Activated naive CD4-positive, alpha-beta T cell treated with anti-CD3 and anti-CD28 coated beads for 36 hours (primary cell): ENCODE measurements around the gene CDIPT. TPM values are rescaled to one million over a fixed set of nuclear protein-coding genes. Genes with fewer than 3 reads are reported as not detected.

Experiments
- CTCF ChIA-PET: fragments of 350-600 bp; sonication (Branson Sonifier 250); formaldehyde crosslinking; loops from one replicate; lab custom pipeline; 2021; ENCODE audit warnings: antibody characterized with exemption; lab: Charles Lee
- DNase-seq: peaks from one replicate; pipeline ENCODE4 v3.0.0-alpha.2; 2020
- H3K27ac Mint-ChIP-seq: one replicate; pipeline ENCODE4 v1.8.0; 2021; ENCODE audit warnings: mild to moderate bottlenecking, mixed read lengths
- H3K27me3 Mint-ChIP-seq: one replicate; pipeline ENCODE4 v1.8.0; 2021; ENCODE audit warnings: low read depth, mixed read lengths
- H3K36me3 Mint-ChIP-seq: one replicate; pipeline ENCODE4 v1.8.0; 2021; ENCODE audit warnings: low read depth, mixed read lengths
- H3K4me1 Mint-ChIP-seq: one replicate; pipeline ENCODE4 v1.8.0; 2021; ENCODE audit warnings: low read depth, mixed read lengths
- H3K4me3 Mint-ChIP-seq: one replicate; pipeline ENCODE4 v1.8.0; 2021; ENCODE audit warnings: mild to moderate bottlenecking, moderate library complexity, mixed read lengths
- H3K9me3 Mint-ChIP-seq: one replicate; pipeline ENCODE4 v1.8.0; 2021; ENCODE audit warnings: mixed read lengths
- intact Hi-C: fragments of 100-400 bp; cut with micrococcal nuclease; formaldehyde crosslinking; loops from one replicate; pipeline ENCODE4 v1.15.1; 2023
- total RNA-seq, 2 experiments: library from RNA; stranded (reverse); gene quantifications; one replicate each; pipeline ENCODE4 v1.2.3, GENCODE V29; 2021

Gene CDIPT
- total RNA-seq, 2 experiments from 2014 or later: 29.0 to 31.0 TPM

DNA sequence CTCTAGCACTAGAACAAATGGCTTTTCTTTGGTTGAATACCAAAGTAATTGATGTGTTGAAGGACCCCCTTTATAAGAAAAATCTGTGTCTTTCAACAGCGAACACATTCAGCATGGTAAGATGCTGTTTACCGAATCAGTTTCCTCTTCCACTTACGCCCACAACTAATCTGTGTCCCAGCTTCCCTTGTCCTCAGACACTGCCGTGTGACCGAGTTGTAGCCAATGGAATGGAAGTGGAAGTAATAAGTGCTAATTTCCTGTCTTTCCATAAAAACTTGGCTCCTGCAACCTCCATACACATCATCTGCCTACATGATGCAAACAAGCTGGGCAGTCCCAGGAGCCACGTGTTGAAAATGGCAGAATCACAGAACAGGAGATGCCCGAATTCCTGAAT, 10.4 kb downstream of the CDIPT start:
- DNase-seq: no peak
- H3K27ac Mint-ChIP-seq: no peak overlapping the region
- peaks cover 5% of the 10 kb centered on the region for H3K4me1 Mint-ChIP-seq
- H3K36me3 Mint-ChIP-seq: no peaks in the 10 kb centered on the region
- no peaks in the 10 kb centered on the region for H3K9me3 Mint-ChIP-seq
- CTCF ChIA-PET: interaction anchor here (0.5 kb wide), 1 partner anchor 108 kb away, joined by 3 read pairs; no protein-coding TSS in a partner anchor
- no peaks in the 10 kb centered on the region for H3K27me3 Mint-ChIP-seq
- intact Hi-C loops: no loop called here
- no peak overlapping the region for H3K4me3 Mint-ChIP-seq

DNA sequence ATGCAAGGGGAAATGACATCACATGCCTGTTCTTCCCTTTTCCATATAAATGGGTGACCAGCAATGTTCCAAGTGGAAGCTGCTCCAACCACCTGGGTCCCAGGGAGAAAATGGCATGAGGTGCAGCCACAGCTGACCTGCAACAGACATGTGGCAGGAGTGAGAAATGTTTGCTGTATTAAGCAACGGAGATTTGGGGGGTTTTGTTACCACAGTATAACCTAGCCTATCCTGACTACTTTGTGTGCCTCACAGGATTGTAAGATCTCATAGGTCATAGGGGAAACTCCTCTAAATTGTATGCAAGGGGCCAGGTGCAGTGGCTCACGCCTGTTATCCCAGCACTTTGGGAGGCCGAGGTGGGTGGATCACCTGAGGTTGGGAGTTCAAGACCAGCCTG, 12.0 kb downstream of the CDIPT start:
- CTCF ChIA-PET: no interaction called here
- Mint-ChIP-seq H3K27ac (peak overlapping the region; percentile 37), H3K36me3 (peaks cover 3% of the 10 kb centered on the region), H3K4me3 (no peak overlapping the region), H3K27me3 (no peaks in the 10 kb centered on the region), H3K4me1 (peaks cover 5% of the 10 kb centered on the region), H3K9me3 (no peaks in the 10 kb centered on the region)
- DNase-seq: no peak
- intact Hi-C loops: no loop called here

DNA sequence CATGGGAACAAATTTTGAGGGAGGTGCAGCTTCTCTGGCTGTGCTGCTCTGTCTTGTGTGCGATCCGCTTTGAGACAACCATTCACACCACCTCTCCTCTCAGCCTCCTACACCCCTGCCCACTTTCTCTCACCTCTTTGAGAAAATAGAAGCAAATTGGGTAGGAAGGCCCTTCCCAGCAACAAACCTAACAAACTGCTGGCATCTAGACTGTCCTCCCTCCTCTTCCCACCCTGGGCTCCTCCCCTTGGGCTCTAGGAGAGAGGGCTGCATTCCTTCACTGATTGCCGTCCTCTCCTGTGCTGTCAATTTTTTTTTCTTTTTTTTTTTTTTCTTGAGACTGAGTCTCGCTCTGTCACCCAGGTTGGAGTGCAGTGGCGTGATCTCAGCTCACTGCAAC, 13.5 kb downstream of the CDIPT start:
- H3K4me1 Mint-ChIP-seq: peaks cover 5% of the 10 kb centered on the region
- peaks cover 3% of the 10 kb centered on the region for H3K36me3 Mint-ChIP-seq
- H3K9me3 Mint-ChIP-seq: no peaks in the 10 kb centered on the region
- intact Hi-C loops: no loop called here
- CTCF ChIA-PET: interaction anchor here (0.6 to 5.0 kb wide), 17 partner anchors 10 to 711 kb away, joined by 3 to 92 read pairs (median 7); partner anchors contain the start of genes MVP and PAGR1
- no peaks in the 10 kb centered on the region for H3K27me3 Mint-ChIP-seq
- DNase-seq: no peak
- H3K27ac Mint-ChIP-seq: no peak overlapping the region
- no peak overlapping the region for H3K4me3 Mint-ChIP-seq

DNA sequence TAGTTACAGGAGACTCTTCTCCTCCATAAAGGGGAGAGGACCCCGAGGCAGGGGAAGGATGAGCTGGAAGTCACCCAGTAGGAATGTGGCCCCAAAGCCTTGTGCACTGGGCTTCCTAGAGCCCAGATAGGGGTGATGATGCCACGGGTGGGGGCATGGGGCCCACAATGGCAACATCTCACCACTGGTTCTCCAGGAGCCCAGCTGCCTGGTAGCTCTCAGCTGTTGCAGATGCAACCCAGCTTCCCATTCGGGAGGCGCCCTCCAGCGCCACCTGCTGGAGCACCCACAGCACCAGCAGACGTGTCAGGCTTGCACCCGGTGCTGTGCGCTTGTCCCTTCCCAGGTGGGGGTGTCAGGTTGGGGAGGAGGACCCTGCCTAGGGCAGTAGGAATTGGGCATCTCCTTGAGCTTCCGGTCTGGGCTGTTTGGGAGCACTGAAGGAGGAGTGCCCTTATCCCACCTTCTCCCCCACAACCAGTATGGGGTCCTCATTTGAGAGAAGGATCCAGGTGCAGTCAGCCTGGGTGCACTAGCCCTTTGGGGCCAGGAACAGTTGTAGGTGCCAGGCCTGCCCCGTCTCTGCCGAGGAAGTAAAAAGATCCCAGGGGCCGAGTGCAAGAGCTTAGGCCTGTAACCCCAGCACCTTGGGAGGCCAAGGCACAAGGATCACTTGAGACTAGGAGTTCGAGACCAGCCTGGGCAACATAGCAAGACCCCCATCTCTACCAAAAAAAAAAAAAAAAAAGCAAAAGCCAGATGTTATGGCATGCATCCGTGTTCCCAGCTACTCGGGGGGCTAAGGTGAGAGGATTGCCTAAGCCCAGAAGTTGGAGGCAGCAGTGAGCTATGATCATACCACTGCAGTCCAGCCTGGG, 14.4 kb downstream of the CDIPT start:
- H3K4me3 Mint-ChIP-seq: no peak overlapping the region
- H3K27me3 Mint-ChIP-seq: no peaks in the 10 kb centered on the region
- H3K4me1 Mint-ChIP-seq: peaks cover 5% of the 10 kb centered on the region
- intact Hi-C loops: loop anchor here (1.0 kb wide), 4 partner anchors 21 to 148 kb away; partner anchors contain the start of gene PAGR1
- peaks cover 5% of the 10 kb centered on the region for H3K36me3 Mint-ChIP-seq
- H3K9me3 Mint-ChIP-seq: no peaks in the 10 kb centered on the region
- no peak overlapping the region for H3K27ac Mint-ChIP-seq
- CTCF ChIA-PET: interaction anchor here (0.6 to 5.0 kb wide), 47 partner anchors 7 to 712 kb away, joined by 3 to 92 read pairs (median 4); partner anchors contain the start of genes CDIPT, KCTD13, KIF22 and MAZ
- peak; percentile 91 for DNase-seq

DNA sequence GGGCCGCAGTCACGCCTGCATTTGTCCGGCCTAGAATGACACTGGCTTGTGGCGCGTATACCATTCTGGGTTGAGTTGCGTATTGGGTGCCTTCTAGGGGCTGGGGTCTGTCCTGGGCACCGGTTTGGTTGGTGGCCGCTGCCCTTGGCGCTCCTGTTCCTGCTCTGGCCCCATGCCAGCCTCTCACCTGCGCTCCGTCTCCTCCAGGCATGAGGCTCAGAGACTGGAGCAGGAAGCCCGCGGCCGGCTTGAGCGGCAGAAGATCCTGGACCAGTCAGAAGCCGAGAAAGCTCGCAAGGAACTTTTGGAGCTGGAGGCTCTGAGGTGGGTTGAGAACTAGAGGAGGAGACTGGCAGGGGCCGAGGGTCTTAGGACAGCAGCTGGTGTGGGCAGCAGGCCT, 17.4 kb downstream of the CDIPT start:
- Mint-ChIP-seq H3K36me3 (peaks cover 5% of the 10 kb centered on the region), H3K4me3 (no peak overlapping the region), H3K27me3 (no peaks in the 10 kb centered on the region), H3K4me1 (peaks cover 6% of the 10 kb centered on the region), H3K27ac (no peak overlapping the region), H3K9me3 (no peaks in the 10 kb centered on the region)
- DNase-seq: no peak
- CTCF ChIA-PET: interaction anchor here (0.6 to 5.0 kb wide), 6 partner anchors 10 to 209 kb away, joined by 3 to 77 read pairs (median 8); no protein-coding TSS in a partner anchor
- intact Hi-C loops: no loop called here

DNA sequence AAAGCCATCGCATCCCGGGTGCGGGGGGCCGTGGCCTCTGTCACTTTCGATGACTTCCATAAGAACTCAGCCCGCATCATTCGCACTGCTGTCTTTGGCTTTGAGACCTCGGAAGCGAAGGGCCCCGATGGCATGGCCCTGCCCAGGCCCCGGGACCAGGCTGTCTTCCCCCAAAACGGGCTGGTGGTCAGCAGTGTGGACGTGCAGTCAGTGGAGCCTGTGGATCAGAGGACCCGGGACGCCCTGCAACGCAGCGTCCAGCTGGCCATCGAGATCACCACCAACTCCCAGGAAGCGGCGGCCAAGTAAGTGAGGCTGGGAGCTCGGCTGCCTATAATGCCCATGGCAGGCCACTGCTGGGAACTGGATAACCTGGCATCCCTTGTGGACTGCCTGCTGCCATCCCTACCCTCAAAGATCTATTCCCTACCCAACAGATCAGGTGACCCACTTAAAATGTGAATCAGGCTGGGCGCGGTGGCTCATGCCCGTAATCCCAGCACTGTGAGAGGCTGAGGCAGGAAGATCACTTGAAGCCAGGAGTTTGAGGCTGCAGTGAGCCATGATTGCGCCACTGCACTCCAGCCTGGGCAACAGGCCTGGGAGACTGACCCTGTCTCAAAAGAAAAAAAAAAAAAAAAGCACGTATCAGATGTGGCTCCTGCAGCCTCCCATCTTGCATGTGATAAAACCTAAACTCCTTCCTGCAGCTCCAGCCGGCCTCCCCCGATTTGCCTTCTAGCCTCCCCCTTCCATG, 18.3 kb downstream of the CDIPT start:
- H3K4me3 Mint-ChIP-seq: no peak overlapping the region
- CTCF ChIA-PET: interaction anchor here (0.5 to 1.5 kb wide), 6 partner anchors 11 to 1405 kb away, joined by 3 to 6 read pairs (median 4); no protein-coding TSS in a partner anchor
- H3K27ac Mint-ChIP-seq: no peak overlapping the region
- peaks cover 8% of the 10 kb centered on the region for H3K36me3 Mint-ChIP-seq
- DNase-seq: no peak
- no peaks in the 10 kb centered on the region for H3K27me3 Mint-ChIP-seq
- H3K4me1 Mint-ChIP-seq: peaks cover 6% of the 10 kb centered on the region
- intact Hi-C loops: no loop called here
- no peaks in the 10 kb centered on the region for H3K9me3 Mint-ChIP-seq

DNA sequence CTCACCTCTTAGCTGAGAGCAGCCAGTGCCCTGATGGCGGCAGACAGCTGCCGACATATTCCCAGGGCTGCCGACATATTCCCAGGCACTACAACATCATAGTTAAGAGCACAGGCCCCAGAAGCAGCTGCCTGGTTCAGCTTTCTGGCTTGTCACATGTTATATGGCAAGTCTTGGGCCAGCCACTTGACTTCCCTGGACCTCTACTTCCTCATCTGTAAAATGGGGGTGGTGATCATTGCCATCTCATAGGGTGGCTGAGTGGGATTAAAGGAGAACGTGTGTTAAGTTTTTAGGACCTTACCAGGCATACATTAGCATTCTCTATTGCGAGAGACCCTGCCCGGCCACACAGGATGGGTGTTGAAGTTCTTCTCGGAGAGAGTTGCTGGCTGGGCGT, 19.1 kb downstream of the CDIPT start:
- CTCF ChIA-PET: interaction anchor here (0.5 to 0.9 kb wide), 3 partner anchors 14 to 1406 kb away, joined by 3 to 6 read pairs (median 3); no protein-coding TSS in a partner anchor
- no peak overlapping the region for H3K27ac Mint-ChIP-seq
- intact Hi-C loops: no loop called here
- no peaks in the 10 kb centered on the region for H3K27me3 Mint-ChIP-seq
- no peak overlapping the region for H3K4me3 Mint-ChIP-seq
- peaks cover 8% of the 10 kb centered on the region for H3K36me3 Mint-ChIP-seq
- H3K4me1 Mint-ChIP-seq: peaks cover 6% of the 10 kb centered on the region
- no peaks in the 10 kb centered on the region for H3K9me3 Mint-ChIP-seq
- DNase-seq: no peak

DNA sequence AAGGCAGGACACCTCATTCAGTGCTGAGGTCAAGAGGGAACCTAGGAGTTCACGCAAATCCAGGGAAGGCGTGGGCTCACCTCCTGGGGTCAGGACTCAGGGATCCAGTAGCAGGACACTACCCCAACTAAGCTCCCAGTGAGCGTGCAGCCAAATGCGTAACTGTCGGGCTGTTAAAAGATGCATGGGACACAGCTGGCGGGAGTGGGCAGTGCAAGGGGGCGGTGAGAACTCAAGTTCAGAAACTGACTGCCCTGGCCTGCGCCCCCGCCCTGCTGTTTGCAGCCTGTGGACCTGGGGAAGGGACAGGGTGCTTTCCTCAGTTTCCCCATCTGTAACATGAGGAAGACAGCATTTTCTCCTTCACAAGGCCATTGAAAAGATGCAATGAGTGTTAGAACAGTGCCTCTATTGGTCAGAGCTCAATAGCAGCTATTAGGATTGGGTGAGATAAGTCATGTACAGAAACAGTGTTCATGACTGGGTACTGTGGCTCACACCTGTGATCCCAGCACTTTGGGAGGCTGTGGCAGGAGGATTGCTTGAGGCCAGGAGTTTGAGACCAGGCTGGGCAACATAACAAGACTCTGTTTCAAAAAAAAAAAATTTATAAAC, 20.2 kb downstream of the CDIPT start:
- CTCF ChIA-PET: interaction anchor here (0.8 to 1.1 kb wide), 4 partner anchors 13 to 142 kb away, joined by 3 to 5 read pairs (median 3); partner anchors contain the start of gene PAGR1
- Mint-ChIP-seq H3K27ac (peak overlapping the region; percentile 41), H3K9me3 (no peaks in the 10 kb centered on the region), H3K4me3 (no peak overlapping the region), H3K36me3 (peaks cover 8% of the 10 kb centered on the region), H3K27me3 (no peaks in the 10 kb centered on the region), H3K4me1 (peaks cover 2% of the 10 kb centered on the region)
- no peak for DNase-seq
- intact Hi-C loops: no loop called here

DNA sequence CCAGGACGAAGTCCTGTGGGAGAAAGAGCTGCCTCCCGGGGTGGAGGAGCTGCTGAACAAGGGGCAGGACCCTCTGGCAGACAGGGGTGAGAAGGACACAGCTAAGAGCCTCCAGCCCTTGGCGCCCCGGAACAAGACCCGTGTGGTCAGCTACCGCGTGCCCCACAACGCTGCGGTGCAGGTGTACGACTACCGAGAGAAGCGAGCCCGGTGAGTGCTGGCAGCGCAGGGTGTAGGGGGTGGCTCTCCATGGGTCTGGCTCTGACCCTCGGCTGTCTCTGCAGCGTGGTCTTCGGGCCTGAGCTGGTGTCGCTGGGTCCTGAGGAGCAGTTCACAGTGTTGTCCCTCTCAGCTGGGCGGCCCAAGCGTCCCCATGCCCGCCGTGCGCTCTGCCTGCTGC, 21.4 kb downstream of the CDIPT start:
- H3K27ac Mint-ChIP-seq: no peak overlapping the region
- CTCF ChIA-PET: interaction anchor here (0.7 kb wide), 1 partner anchor 12 kb away, joined by 3 read pairs; no protein-coding TSS in a partner anchor
- no peak for DNase-seq
- intact Hi-C loops: no loop called here
- no peaks in the 10 kb centered on the region for H3K9me3 Mint-ChIP-seq
- peaks cover 7% of the 10 kb centered on the region for H3K36me3 Mint-ChIP-seq
- no peaks in the 10 kb centered on the region for H3K27me3 Mint-ChIP-seq
- peaks cover 2% of the 10 kb centered on the region for H3K4me1 Mint-ChIP-seq
- H3K4me3 Mint-ChIP-seq: no peak overlapping the region

DNA sequence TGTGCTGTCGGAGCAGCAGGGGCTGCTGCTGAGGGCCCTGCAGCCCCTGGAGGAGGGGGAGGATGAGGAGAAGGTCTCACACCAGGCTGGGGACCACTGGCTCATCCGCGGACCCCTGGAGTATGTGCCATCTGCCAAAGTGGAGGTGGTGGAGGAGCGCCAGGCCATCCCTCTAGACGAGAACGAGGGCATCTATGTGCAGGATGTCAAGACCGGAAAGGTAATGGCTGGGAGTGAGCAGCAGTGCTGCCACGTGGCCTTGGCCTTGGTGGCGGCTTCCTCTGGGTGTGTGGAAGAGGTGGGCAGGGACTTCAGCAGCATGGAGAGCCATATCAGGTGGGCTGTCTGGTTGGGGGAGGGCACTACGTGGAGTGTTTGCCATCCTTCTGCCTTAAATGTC, 22.8 kb downstream of the CDIPT start:
- Mint-ChIP-seq H3K27me3 (no peaks in the 10 kb centered on the region), H3K9me3 (no peaks in the 10 kb centered on the region), H3K4me1 (peaks cover 2% of the 10 kb centered on the region), H3K27ac (peak overlapping the region; percentile 46), H3K36me3 (peaks cover 12% of the 10 kb centered on the region), H3K4me3 (no peak overlapping the region)
- intact Hi-C loops: no loop called here
- CTCF ChIA-PET: interaction anchor here (2.6 kb wide), 1 partner anchor 8 kb away, joined by 11 read pairs; no protein-coding TSS in a partner anchor
- DNase-seq: no peak

DNA sequence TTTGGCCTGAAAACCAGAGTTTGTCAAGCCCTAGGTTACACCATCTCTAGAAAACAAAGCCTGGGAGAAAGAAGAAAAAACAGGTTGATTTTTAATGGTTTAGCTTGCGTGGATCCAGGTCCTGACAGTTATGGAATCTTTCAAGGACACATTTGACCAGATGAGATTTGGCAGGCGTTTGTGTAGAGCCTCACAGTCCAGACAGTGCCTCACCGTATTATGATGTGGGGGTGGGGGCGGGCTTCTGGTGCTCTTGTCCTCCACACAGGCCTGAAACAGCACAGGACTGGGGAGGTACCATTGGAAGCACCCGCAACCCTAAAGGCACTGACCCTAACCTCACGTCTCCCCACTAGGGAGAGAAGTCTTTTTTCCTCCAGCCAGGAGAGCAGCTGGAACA, 23.2 kb downstream of the CDIPT start:
- Mint-ChIP-seq H3K27ac (no peak overlapping the region), H3K27me3 (no peaks in the 10 kb centered on the region), H3K36me3 (peaks cover 12% of the 10 kb centered on the region), H3K9me3 (no peaks in the 10 kb centered on the region), H3K4me1 (peaks cover 2% of the 10 kb centered on the region), H3K4me3 (no peak overlapping the region)
- DNase-seq: no peak
- CTCF ChIA-PET: interaction anchor here (2.6 kb wide), 1 partner anchor 9 kb away, joined by 11 read pairs; no protein-coding TSS in a partner anchor
- intact Hi-C loops: no loop called here
